Central memory CD4-positive, alpha-beta T cell (primary cell): ENCODE data around the gene SLC22A31.
"Not testable (repeated sequence)": the region's sequence is repeated elsewhere in the genome, so short reads cannot be mapped to it uniquely, and the experiment has no call there.

Experiments used
- DNase-seq: peaks from one replicate; pipeline ENCODE4 v3.0.0; 2022
- total RNA-seq, 3 experiments: gene quantifications; one replicate each; lab custom pipeline; 2026; lab: John Stamatoyannopoulos, UW

The SLC22A31 gene
- total RNA-seq: 0 to 0.96 (median 0.07) reads per million in 3 experiments

GRCh38 chr16:89200124-89200849, at the start of gene SLC22A31:
SLC22A31 (minus strand) TSS chr16:89200537; CDS start chr16:89200501, 36 bp downstream.
- DNase-seq: no peak

DNA sequence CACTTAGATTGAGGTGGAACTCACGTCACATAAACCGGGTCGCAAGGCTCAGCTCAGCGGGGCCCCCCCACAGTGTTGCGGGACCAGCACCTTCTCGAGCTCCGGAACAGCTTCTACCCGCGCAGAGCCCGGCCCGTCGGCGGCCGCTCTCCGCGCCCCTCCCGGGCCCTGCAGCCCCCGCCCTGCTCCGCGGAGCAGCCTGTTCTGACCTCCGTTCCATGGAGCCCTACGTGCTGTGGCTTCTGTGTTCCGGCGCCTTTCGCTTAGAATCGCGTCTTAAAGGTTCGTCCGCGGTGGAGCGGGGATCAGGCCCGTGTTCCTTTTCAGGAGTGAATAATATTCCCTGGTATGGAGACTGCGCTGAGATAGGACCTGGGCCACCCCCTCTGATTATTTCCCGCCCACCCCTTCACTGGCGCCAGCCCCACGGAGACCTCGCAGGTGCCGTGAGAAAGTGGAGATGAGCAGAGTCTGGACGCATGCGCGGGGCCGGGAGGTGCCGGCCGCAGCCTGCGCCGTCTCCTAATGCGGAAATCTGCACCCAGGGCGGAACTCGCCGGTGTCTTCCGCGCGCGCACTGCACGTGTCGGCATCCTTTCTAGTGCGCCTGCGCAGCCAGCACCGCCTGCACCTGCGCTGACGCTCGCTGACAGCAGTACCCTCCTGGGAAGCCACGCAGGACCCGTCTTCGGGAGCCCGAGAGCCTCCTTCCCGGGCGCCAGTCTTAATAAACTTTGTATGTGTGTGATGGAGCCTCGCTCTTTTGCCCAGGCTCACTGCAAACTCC, 48.1 kb upstream of the SLC22A31 start:
- peak; percentile 30 for DNase-seq

DNA sequence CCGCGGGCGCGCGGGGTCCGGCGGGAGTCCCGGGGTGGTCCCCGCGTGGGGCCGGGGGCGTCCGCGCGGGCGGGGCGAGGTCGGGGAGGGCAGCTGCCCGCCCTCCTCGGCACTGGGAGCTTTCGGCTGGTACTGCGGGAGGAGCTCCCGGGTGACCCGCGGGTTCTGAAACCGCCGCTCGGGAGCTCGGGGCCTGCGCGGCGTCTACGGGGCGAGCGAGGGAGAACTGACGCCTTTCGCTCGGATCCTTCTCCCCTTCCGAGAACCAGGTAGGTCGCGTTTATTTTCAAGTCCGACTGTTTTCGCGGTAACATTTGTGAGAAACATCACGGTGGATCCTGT, 47.4 kb upstream of the SLC22A31 start:
- DNase-seq: not testable (repeated sequence)

- peak; percentile 86 for DNase-seq
Measured at GRCh38 chr16:89246903-89247733, 46.8 kb upstream of the SLC22A31 start.

GRCh38 chr16:89246383-89246902, 46.1 kb upstream of the SLC22A31 start:
- no peak for DNase-seq

GRCh38 chr16:89244754-89245153, 44.4 kb upstream of the SLC22A31 start:
- no peak for DNase-seq

DNA sequence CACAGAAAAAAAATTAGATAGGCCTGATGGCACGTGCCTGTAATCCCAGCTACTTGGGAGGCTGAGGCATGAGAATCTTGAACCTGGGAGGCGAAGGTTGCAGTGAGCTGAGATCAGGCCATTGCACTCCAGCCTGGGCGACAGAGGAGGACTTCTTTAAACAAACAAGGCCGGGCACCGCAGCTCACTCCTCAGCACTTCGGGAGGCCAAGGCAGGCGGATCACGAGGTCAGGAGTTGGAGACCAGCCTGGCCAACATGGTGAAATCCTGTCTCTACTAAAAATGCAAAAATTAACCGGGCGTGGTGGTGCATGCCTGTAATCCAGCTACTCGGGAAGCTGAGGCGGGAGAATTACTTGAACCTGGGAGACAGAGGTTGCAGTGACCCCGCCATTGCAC, 43.9 kb upstream of the SLC22A31 start:
- not testable (repeated sequence) for DNase-seq

DNA sequence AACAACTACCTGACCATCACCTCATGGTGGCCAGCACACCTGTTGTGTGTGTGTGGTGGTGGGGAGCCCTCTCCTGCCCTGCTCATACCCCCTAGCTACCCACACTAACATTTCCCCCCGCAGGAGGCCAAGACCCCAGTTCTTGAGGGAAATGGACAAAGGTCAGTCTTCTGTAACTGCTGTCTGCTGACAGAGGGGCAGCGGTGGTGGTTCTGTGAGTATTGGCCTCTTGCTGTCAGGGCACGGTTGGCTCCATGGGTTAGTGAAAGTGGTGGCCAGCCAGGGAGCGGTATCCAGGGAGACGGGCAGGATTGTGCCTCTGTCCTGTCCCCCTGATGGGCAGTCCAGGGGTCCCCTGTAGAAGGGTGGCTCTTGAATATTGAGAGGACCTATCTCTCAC, 43.3 kb upstream of the SLC22A31 start:
- DNase-seq: no peak

GRCh38 chr16:89242795-89243200, 42.5 kb upstream of the SLC22A31 start:
- DNase-seq: no peak

DNA sequence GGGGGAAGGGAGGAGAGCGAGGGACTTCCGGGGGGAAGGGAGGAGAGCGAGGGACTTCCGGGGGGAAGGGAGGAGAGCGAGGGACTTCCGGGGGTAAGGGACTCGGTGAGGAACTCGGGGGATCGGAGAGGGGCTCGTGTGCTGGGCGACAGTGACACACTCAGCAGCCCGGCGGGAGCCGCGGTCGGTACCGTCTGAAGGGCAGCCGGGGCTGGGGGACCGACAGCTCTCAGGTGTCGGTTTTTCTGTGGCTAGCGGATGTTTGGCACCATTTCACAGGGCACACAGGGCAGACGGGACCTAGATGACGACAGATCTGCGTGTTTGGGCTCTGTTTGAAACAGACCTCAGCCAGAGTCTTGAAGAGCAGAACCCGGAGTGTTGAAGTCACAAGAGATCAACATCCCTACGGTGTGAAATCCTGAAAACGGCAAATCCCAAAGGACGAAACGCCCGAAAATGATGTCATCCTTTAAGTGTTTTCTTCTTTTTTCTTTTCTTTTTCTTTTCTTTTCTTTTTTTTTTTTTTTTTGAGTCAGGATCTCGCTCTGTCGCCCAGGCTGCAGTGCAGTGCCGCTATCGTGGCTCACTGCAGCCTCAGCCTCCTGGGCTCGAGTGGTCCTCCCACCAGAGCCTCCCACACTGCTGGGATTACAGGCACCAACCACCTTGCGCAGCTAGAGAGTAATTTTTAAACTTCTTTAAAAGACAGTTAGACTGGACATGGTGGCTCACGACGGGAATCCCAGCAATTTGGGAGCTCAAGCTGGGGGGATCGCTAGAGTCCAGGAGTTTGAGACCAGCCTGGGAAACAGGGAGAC, 41.1 kb upstream of the SLC22A31 start:
- DNase-seq: peak; percentile 95

- DNase-seq: no peak
Measured at GRCh38 chr16:89237733-89238132, 37.4 kb upstream of the SLC22A31 start.

DNA sequence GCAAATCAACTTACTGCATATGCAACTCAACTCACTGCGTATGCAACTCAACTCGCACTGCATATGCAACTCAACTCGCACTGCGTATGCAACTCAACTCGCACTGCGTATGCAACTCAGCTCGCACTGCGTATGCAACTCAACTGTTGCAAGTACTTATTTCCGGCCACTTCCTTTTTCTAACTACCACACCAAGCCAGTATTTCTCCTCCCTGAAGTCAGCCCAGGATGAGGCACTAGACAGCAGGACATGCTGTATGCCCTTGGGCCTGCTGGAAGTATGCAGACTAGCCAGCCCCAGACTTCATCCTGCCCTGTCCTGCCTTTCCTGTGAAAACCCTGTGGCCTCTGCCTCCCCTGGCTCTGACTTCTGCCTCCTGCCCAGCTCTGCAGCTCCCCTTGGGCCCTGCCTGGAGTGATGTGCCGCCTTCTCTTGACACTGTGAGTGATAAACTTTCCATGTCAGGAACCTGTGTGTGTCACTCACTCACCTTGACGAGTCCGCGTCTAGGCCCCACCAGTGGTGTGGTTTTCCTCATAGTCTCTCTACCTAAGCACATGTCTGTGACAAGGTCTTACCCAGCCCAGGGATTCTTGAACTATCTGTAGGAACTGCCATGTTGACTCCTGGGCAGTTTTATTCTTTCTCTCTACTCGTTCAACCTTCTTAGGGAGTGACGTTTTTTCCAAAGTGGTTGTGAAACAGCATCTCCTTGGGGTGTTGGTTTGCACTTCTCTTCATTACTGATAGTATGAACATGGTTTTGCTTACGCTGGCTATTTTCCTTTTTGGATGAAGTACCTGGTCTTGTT, 33.5 kb upstream of the SLC22A31 start:
- DNase-seq: no peak

DNA sequence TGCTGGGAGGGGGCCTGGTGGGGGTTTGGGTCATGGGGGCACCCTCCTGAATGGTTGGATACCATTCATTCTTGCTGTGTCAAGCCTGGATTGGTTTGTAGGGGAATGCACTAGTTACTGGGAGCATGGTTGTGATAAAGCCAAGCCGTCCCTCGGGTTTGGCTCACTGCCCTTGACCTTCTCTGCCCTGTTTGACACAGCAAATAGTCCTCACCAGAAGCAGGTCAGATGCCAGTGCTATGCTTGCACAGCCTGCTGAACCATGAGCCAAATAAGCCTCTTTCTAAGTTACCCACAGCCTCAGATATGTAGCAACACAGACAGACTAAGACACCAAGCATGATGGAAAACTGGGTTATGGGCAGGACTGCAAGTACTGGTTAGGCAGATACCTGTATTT, 31.8 kb upstream of the SLC22A31 start:
- DNase-seq: no peak

GRCh38 chr16:89230255-89230654, 29.9 kb upstream of the SLC22A31 start:
- no peak for DNase-seq

- no peak for DNase-seq
Measured at GRCh38 chr16:89224665-89225064, 24.3 kb upstream of the SLC22A31 start.

DNA sequence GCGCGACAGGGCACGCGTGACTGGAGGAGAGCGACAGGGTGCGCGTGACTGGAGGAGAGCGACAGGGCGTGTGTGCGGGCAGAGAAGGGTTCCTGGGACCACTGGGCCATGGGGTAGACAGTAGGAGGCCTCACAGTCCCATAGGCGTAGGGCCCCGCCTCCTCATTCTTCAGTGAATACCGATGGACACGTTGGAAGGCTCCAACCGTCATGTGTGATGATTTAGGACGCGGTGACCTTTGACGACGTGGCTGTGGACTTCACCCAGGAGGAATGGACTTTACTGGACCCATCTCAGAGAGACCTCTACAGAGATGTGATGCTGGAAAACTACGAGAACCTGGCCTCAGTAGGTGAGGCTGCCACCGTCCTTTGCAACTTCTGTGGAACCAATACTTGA, 22.6 kb upstream of the SLC22A31 start:
- no peak for DNase-seq

DNA sequence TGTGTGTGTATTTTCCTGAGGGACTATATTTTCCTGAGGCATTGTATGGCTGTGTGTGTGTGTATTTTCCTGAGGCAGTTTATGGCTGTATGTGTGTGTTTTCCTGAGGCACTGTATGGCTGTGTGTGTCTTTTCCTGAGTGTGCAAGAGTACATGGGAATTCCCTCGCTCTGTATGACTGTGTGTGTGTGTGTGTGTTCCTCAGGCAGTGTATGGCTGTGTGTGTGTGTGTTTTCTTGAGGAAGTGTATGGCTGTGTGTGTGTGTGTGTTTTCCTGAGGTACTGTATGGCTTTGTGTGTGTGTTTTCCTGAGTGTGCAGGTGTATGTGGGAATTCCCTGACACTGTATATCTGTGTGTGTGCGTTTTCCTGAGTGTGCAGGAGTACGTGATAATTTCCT, 21.3 kb upstream of the SLC22A31 start:
- no peak for DNase-seq

DNA sequence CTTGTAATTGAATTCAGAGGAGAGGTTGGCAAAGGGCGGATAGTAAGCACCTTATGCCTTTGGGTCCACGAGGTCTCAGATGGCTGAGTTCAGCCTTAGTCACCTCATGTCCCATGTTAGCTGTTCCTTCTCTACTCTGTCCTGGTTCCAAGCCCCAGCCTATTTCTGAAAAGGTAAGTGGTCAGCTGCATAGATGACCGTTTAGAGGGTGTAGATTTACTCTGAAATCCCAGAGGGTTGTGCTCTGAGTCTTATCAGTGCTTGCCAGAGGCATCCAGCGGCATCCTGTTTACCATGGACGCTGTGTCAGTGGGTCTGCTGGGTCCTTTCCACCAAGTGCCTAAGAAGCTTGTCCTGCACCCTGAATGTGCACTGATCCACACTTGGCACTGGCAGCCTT, 19.0 kb upstream of the SLC22A31 start:
- DNase-seq: no peak

DNA sequence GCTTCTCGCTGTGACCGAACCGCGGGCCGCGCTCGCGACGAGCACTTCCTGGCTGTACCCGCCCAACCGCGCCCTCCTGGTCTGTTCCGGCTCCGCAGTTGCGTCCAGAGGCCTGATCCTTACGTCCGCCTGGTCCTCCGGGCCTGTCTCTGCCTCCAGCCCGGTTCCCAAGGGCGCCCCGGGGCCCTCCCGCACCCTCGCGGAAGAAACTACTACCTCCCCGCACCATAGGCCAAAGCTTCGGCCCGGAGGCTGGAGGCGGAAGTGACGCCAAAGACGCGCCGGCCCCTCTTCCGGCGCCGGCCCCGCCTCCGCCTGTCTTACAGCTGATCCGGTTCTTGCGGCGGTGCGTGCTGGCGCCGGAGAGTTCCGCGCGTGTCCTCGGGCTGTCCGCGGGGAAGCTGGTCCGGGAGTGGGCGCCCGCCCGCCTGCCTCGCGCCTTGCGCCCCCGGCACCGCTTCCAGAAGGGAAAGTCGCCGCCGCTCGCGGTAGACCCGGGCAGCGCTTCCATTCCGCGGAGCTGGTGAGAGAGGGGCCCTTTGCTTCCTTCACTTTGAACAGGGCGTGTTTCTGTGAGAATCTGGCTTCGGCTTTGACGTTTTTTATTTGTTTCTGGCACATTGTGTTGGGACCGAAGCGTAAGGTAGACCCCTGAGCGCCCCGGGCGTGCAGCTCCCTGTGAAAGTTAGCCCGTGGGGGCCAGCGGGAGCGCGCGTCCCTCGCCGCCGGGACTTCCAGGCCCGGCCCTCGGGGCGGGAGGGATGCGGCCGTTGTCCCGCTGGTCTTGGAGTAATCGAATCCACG, 17.3 kb upstream of the SLC22A31 start, which contains the start of gene ZNF778:
Gene ZNF778 (plus strand): TSS at position 316 of the 804 bp plus-strand sequence. CDS start 3,425 bp downstream, outside the sequence.
- peak; percentile 82 for DNase-seq

DNA sequence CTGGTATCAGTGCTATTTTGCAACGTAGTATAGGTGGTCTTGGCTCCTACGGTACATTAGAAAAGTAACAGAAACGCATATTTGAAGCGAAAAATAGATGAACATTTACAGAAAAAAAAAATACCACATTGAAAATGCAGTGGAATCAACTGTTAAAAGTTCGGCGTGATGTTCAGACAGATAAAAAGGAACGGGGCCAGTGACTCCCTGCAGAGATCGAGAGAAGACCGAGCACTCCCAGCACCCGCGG, 16.7 kb upstream of the SLC22A31 start:
- DNase-seq: no peak
